Stimulated activated naive CD8-positive, alpha-beta T cell treated with anti-CD3 and anti-CD28 coated beads, Interleukin-15, Interleukin-2, amounts not matched to agents 100 U/mL and 50 U/mL, for 24 hours (primary cell): ENCODE results near the gene PSMD6.

Experiments used
- ATAC-seq: fragments of 150-1000 bp; cut with Tn5 transposase; one replicate; pipeline ENCODE4 v1.10.0; 2021
- DNase-seq: peaks from one replicate; pipeline ENCODE4 v3.0.0; 2021

The PSMD6 gene

GRCh38 chr3:64008487-64009351 lies 14.6 kb downstream of the PSMD6 start:
- ATAC-seq (no peak), DNase-seq (no peak)

- DNase-seq (no peak), ATAC-seq (no peak)
Measured at GRCh38 chr3:64008017-64008416, 15.3 kb downstream of the PSMD6 start.

- ATAC-seq (no peak), DNase-seq (no peak)
Measured at GRCh38 chr3:64003589-64003988, 19.7 kb downstream of the PSMD6 start.

GRCh38 chr3:64002233-64002632 lies 21.1 kb downstream of the PSMD6 start:
- no peak for DNase-seq
- no peak for ATAC-seq

- no peak for ATAC-seq
- DNase-seq: no peak
Measured at GRCh38 chr3:64000453-64001055, 22.7 kb downstream of the PSMD6 start.

DNA sequence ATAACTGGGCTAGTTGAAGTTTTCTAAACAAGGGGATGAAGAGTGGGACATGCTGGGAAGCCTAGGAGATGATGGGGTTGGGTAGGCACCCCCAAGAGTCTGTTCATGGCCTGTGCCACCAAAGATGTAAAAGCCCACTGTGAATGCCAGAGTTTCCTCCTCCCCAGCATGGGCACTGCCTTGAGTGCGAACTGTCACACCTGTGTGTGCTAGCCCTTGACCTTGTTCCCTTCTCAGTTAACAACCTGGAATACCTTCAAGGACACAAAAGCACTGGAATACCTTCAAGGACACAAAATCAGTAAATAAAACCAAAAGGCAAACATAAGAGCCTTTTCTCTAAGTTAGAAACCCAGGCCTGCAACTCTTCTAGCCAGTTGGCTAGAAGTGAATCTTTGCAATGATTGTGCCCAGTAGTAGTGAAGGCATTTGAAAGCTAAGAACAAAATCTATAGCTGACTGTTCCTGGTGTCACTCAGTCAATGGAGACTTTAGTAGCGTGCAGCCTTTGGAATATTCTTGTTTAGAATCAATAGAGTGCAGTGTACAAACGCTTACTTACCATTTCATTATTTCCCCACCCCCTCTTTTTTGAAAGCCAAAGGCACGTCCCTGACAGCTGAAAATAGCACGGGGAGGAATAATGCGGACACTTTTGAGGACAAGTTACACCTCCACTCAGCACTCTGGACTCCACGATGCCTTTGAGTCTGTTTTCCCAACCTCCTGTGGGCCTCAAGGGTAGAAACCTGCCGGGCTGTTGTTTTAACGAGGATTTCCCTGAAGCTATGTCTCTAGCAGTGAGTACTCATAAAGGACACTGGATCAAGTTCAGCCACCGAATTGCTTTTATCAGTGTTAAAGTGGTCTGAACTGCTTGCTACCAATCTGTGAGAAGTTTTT lies 24.2 kb downstream of the PSMD6 start:
- no peak for DNase-seq
- ATAC-seq: no peak

- DNase-seq (no peak), ATAC-seq (no peak)
Measured at GRCh38 chr3:63995086-63995485, 28.2 kb downstream of the PSMD6 start.

DNA sequence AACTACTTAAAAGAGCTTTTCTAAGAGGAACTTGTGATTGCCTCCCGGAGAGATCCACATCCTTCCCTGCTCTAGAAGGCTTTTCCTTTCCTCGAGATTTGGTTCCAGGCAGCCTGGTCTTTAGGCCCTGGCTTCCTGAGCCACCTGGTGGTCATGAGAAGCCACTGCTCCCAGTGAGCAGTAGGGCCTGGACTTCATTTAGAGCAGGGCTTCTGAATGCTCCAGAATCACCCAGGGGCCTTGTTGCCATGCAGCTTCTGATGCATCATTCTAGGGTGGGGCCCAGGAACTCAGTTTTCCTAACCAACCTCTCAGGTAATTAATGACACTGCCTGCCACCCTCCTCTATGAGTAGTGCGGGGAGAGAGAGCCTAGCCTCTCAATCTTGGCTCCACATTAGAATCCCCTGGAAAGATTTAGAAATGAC lies 29.6 kb downstream of the PSMD6 start:
- ATAC-seq: peak; percentile 77
- peak; percentile 48 for DNase-seq

GRCh38 chr3:63992516-63993209 lies 30.6 kb downstream of the PSMD6 start:
- no peak for DNase-seq
- ATAC-seq: no peak

GRCh38 chr3:63991666-63992065 lies 31.6 kb downstream of the PSMD6 start:
- DNase-seq: no peak
- ATAC-seq: no peak

DNA sequence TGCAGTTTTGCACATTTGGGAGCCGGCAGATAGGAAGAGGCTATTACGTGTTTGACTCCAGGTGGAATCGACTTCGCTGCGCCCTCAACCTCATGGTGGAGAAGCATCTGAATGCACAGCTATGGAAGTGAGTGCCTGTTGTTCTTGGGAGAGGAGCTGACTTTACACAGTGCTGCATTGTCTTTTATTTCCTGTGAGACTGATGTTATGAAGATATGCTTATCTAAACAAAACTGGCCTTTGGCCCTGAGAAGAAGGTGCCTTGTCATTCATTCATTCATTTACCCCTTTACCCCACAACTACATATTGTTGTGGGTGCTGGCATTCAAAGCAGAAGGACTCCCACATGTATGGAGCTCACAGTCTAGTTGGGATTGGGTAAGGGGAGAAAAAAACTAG lies 32.6 kb downstream of the PSMD6 start:
- DNase-seq (no peak), ATAC-seq (no peak)

DNA sequence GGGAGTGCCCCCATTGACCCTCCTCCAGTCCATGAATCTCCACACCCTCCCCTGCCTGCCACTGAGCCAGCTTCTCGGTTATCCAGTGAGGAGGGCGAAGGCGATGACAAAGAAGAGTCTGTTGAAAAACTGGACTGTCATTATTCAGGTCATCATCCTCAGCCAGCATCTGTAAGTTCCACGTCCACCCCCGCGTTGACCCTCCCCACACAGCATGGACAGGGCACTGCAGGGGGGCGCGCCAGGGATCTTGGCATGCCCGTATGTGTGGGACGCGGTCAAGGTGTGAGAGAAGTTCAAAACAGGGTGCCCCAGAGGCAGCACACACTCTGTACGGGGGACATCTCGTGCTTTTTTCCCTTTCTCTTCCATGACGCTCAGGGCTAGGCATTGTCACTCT lies 33.1 kb downstream of the PSMD6 start:
- DNase-seq (no peak), ATAC-seq (no peak)

GRCh38 chr3:63988943-63989342 lies 34.4 kb downstream of the PSMD6 start:
- DNase-seq: no peak
- ATAC-seq: no peak

GRCh38 chr3:63986831-63987230 lies 36.5 kb downstream of the PSMD6 start:
- ATAC-seq (no peak), DNase-seq (no peak)

DNA sequence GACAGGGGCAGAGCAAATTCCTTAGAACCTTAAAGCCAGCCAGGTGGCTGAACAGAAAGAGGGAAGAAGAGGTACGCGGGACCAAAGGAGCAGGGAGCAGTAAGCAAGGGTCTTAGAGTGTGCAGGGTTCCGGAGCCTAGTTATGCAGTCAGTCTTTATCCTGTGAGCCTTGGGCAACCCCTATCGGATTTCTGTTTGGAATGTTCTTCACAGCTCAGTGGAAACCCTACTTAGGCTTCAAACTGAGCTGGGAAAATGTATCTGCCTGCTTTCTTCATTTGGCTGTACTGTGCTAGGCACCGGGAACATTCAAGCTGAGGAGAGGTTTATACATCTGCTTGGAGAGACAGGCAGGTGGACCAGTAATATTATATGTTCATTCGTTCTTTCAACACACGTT lies 37.1 kb downstream of the PSMD6 start:
- DNase-seq (no peak), ATAC-seq (no peak)

- no peak for ATAC-seq
- no peak for DNase-seq
Measured at GRCh38 chr3:63984391-63984790, 38.9 kb downstream of the PSMD6 start.

- DNase-seq (no peak), ATAC-seq (peak; percentile 20)
Measured at GRCh38 chr3:63981980-63982379, 41.3 kb downstream of the PSMD6 start.

DNA sequence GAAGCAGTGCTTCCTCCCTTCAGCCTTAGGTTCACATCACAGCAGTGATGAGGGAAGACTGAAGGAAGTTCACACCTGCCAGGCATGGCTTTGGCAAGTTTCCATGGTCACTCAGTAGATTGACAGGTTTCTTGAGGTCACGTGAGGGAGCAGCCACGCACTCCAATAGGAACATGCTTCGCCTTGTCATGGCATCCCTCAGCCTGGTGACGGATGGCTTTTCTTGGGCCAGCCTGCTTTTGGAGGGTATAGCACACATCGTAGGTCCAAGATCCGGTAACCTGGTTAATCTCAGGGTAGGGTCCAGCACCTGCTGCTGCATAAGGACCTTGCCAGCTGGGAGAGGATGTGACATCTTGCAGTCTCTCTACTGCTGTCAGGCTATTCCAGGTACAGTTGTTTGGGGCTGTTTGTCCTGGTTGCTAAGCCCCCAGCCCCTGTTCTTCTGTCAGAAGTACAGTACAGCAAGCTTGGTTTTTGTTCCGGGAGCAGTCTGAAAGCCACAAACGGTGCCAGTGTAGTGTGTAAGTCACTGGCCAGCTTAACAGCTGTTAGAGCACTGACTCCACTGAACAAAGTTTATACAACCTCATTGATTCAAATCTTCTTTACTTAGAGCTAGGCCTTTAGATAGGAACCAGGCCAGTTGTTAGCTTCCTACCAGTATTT lies 42.3 kb downstream of the PSMD6 start:
- ATAC-seq (no peak), DNase-seq (no peak)

GRCh38 chr3:63980019-63980418 lies 43.3 kb downstream of the PSMD6 start:
- ATAC-seq (no peak), DNase-seq (no peak)

DNA sequence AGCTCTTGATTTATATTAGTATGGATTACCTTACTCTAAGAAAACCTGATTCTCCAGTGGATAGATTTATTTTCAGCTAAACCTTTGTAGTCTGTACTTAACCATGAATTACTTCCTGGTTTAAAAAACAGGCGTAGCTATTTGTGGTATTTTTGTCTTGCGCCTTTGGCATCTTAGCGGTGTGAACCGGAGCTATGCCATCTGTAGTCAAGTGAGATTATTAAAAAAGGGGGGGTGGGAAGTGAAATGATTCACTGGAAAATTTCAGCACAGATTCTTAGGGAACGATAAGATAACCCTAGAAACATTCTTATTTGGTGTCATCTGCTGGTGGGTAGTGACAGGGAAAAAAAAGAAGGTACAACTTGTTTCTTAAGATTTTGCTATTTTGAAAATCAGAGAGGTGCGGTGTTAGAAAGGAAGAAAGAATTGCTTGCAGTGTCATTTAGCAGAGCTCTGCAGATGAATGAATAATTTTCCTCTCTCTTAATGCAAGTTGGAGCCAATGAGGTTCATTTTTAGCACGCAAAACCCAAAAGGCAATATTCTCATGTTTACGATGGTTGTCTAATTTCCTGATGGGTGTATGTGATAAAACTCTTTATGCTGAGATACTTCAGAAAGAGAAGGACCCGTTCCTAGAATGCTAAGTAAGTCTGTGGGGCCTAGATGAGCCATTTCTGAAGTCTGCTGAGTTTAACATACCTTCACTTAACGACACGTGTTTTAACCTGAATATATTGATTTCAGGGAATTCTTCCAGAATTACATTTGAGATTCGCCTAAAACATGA lies 44.0 kb downstream of the PSMD6 start:
- ATAC-seq (peak; percentile 44), DNase-seq (no peak)

GRCh38 chr3:63977893-63978292 lies 45.4 kb downstream of the PSMD6 start:
- ATAC-seq: no peak

More at GRCh38 chr3:63977893-63978292, 45.4 kb downstream of the PSMD6 start:
- no peak for DNase-seq
